H1 (cell line): ENCODE results near the gene OR2D2.

Experiments
- CREB1 ChIP-seq: IDR thresholded peaks from 2 replicates; pipeline ENCODE4 v1.6.1; 2012; ENCODE audit warnings: inconsistent platforms
- POLR2A ChIP-seq, 2 experiments: IDR thresholded peaks; 1 replicate in 1 of 2; 2 replicates in 1 of 2; pipeline ENCODE4 v1.6.1; 2011; ENCODE audit warnings: low read depth in 2 of 2, low read length in 2 of 2, mild to moderate bottlenecking in 2 of 2; ENCODE audit errors: control extremely low read depth in 1 of 2

- no peak for TF ChIP-seq CREB1
- TF ChIP-seq POLR2A (IDR thresholded peaks at IDR 0.05; ENCODE audit: control extremely low read depth in 1 of 2, low read depth in 2 of 2, low read length in 2 of 2), result no peak
Measured at GRCh38 chr11:6941970-6942369, 49.7 kb upstream of the OR2D2 start.
